Stomach smooth muscle (tissue), 2 donors: ENCODE results near the gene RAP1B.

Source experiments
- H3K27ac ChIP-seq: one replicate; pipeline ENCODE4 v1.7.0; 2013; ENCODE audit warnings: mild to moderate bottlenecking, low read length, inconsistent platforms
- H3K27me3 ChIP-seq, 2 donors: one replicate each; pipeline ENCODE4 v1.7.0; 2013; ENCODE audit warnings: low read length in 2 of 2; ENCODE audit not compliant: insufficient read depth in 2 of 2, control insufficient read depth in 1 of 2
- H3K36me3 ChIP-seq, 2 donors: one replicate each; pipeline ENCODE4 v1.7.0; 2013; ENCODE audit warnings: low read length in 2 of 2; ENCODE audit not compliant: control insufficient read depth in 2 of 2, insufficient read depth in 2 of 2
- H3K4me1 ChIP-seq: one replicate; pipeline ENCODE4 v1.7.0; 2013; ENCODE audit warnings: low read length; ENCODE audit not compliant: control insufficient read depth, insufficient read depth
- H3K4me3 ChIP-seq, 2 donors: one replicate each; pipeline ENCODE4 v1.7.0; 2013; ENCODE audit warnings: low read length in 2 of 2
- H3K9ac ChIP-seq, 2 donors: one replicate each; pipeline ENCODE4 v1.7.0; 2013; ENCODE audit warnings: low read length in 2 of 2, mild to moderate bottlenecking in 1 of 2
- H3K9me3 ChIP-seq, 2 donors: one replicate each; pipeline ENCODE4 v1.7.0; 2013; ENCODE audit warnings: low read length in 2 of 2; ENCODE audit not compliant: control insufficient read depth in 2 of 2
- donor health status: healthy.
- donor health status: Pancreatic carcinoma.

RAP1B gene

DNA sequence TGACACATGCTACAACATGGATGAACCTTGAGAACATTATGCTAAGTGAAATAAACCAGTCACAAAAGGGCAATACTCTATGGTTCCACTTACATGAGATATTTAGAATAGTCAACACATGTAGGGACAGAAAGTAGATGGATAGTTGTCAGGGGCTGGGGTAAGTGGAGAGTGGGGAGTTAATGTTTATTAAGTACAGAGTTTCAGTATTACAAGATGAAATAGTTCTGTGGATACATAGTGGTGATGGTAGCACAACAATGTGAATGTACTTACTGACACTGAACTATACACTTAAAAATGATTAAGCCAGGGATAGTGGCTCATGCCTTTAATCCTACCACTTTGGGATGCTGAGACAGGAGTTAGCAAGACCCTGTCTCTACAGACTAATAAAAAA, 84.8 kb downstream of the RAP1B start:
- Histone ChIP-seq H3K27ac (no peak overlapping the region), H3K36me3 (peaks cover 27 to 48% of the 10 kb centered on the region in 2 donors), H3K27me3 (no peaks in the 10 kb centered on the region), H3K9me3 (no peaks in the 10 kb centered on the region), H3K4me1 (no peaks in the 10 kb centered on the region), H3K4me3 (no peak overlapping the region), H3K9ac (no peak overlapping the region)

DNA sequence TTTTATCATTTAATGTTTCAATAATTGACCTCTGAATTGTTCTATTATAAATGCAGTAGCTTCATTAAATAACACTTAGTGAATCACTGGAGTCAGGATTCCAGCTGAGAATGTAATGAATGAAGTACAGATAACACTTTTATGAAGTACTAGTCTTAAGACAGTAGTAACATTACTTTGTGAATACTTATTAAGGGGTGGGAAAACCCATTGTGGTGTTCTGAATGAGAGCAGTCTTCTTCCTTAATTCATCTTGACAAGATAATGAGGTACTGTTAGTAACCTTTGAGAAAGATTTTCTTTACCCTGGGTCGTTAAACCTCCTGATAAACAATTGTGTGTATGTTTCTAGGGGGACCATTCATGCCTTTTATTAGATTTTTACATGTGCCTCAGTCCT, 88.8 kb downstream of the RAP1B start:
- H3K4me1 ChIP-seq = no peaks in the 10 kb centered on the region
- peaks cover 17 to 32% of the 10 kb centered on the region in 2 donors for H3K36me3 ChIP-seq

More for the DNA sequence above, 88.8 kb downstream of the RAP1B start:
- Histone ChIP-seq H3K4me3 (no peak overlapping the region), H3K27me3 (no peaks in the 10 kb centered on the region), H3K9me3 (no peaks in the 10 kb centered on the region), H3K9ac (no peak overlapping the region), H3K27ac (no peak overlapping the region)
